DOHH2 (cell line): Measurements from ENCODE around the gene STT3B.

Experiments
- EZH2phosphoT487 ChIP-seq: fragments of 200-600 bp; sonication (generic); IDR thresholded peaks from 2 replicates; pipeline ENCODE4 v1.6.1; 2017; ENCODE audit warnings: borderline replicate concordance, mild to moderate bottlenecking, antibody characterized with exemption, low read length, moderate library complexity, mixed read lengths
- TF ChIP-seq, protein P1 (sequence below): fragments of 200-600 bp; sonication (generic); IDR thresholded peaks from one replicate; pipeline ENCODE4 v1.5.1; 2014; ENCODE audit warnings: antibody characterized with exemption, mild to moderate bottlenecking, low read depth, low read length; ENCODE audit not compliant: poor library complexity, severe bottlenecking

DNA sequence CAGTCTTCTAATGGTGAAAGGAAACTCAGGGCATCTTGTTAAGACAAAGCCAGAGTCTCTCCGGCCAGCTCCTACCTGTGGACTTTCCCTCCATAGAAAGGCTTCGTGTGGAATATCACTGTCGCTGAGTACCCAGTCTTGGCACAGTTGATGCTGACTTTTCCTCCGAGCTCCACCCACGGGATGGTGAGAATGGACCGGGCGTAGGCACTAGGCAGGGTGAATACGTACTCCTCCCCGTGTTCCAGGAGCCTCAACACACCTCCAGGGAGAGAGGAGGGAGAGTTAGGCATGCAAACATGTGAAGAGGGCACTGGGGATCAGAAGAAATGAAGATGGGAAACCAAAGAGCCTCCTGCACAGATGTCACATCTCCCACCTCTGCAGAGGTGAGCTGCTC lies 138.0 kb downstream of the STT3B start:
- TF ChIP-seq, protein P1, sequence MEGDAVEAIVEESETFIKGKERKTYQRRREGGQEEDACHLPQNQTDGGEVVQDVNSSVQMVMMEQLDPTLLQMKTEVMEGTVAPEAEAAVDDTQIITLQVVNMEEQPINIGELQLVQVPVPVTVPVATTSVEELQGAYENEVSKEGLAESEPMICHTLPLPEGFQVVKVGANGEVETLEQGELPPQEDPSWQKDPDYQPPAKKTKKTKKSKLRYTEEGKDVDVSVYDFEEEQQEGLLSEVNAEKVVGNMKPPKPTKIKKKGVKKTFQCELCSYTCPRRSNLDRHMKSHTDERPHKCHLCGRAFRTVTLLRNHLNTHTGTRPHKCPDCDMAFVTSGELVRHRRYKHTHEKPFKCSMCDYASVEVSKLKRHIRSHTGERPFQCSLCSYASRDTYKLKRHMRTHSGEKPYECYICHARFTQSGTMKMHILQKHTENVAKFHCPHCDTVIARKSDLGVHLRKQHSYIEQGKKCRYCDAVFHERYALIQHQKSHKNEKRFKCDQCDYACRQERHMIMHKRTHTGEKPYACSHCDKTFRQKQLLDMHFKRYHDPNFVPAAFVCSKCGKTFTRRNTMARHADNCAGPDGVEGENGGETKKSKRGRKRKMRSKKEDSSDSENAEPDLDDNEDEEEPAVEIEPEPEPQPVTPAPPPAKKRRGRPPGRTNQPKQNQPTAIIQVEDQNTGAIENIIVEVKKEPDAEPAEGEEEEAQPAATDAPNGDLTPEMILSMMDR: no peak
- TF ChIP-seq EZH2phosphoT487: no peak
